ENCODE data around the gene SLC22A6. TPM values are rescaled to one million over a fixed set of nuclear protein-coding genes. Genes with fewer than 3 reads are reported as not detected.

Gene SLC22A6
- not detected in 2 replicates for total RNA-seq

DNA sequence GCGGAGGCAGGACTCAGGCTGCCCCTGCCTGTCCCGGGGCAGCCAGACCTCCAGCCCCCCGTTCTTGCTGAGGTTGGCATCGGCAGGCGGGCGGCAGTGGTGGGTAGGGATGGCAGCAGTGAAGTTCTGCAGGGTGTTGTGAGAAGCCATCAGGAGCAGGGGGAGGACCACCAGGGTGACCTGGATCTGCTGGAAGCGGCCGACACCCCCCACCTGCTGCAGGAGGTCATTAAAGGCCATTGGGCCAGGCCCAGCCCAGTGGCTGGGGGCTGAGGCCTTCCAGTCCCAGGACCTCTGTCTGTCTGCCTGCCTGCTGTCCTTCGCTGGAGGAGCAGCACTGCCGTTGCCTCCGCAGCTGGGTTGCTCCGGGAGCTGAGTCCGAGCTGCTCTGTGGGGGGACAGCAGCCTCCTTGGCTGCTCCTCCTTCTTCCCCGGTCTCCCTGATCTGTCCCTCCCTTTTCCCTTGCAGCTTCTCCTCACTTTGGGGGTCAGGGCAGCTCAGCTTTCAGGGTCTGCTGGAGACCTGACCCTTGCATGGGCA lies at the start of gene SLC22A6:
Gene SLC22A6 (minus strand): TSS at position 517 of the 541 bp plus-strand sequence. CDS start 277 bp downstream, at position 240.

DNA sequence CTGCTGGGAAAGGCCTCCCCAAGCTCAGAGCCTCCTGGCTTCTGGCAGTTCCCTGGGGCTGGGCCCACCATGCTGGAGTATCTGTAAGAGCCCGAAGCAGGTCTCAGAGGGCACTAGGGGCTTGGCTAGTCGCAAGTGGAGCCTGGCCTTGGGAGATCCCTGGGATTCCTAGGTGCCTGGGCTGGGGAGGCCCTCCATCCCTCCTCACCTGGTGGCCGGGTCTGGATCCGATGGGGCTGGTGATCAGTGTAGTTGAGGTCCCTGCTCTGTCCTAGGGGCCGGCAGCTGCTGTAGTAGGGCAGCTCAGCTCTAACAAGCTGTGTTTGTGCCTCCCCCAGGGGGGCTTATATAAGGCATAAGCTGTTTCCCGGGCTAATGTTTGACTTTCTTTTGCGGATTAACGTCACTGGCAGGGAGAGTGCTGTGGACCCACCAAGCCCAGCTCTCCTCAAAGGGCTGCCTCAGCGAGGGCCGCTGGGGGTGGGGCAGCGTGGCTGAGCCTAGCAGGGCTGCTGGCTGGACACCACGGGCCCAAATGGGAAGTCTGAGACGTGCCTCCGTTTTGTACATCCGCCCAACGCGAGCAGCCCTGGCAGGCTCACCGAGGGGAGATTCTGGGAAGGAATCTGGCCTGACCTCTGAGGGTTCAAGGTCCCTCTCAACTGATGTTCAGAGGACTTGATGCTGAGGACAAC lies 30.9 kb upstream of the SLC22A6 start, which contains the start of gene SLC22A8:
Gene SLC22A8 (minus strand): TSS at position 321 of the 695 bp plus-strand sequence. CDS start 883 bp downstream, outside the sequence.

Other genes starting within 250 kb of the SLC22A6 start
- gene ZBTB3, start 230.8 kb downstream of the SLC22A6 start, total RNA-seq = 9.2 and 13.0 TPM in 2 replicates
- gene POLR2G, start 223.4 kb downstream of the SLC22A6 start, total RNA-seq = 55.4 and 87.8 TPM in 2 replicates
- 19.1 and 21.2 TPM in 2 replicates for gene TAF6L, start 213.6 kb downstream of the SLC22A6 start, total RNA-seq
- gene TMEM179B, start 197.6 kb downstream of the SLC22A6 start, total RNA-seq = 24.3 and 35.5 TPM in 2 replicates
- gene TMEM223, start 193.0 kb downstream of the SLC22A6 start, total RNA-seq = 10.5 and 17.1 TPM in 2 replicates
- 14.0 and 37.4 TPM in 2 replicates for gene NXF1, start 179.5 kb downstream of the SLC22A6 start, total RNA-seq
- gene STX5, start 152.9 kb downstream of the SLC22A6 start, total RNA-seq = 29.7 and 47.2 TPM in 2 replicates
- gene TEX54, start 152.1 kb downstream of the SLC22A6 start, total RNA-seq = not detected in 2 replicates
- gene WDR74, start 145.4 kb downstream of the SLC22A6 start, total RNA-seq = 68.5 and 89.2 TPM in 2 replicates
- 692 and 1,787 TPM in 2 replicates for gene SLC3A2, start 104.1 kb downstream of the SLC22A6 start, total RNA-seq
- gene CHRM1, start 63.6 kb downstream of the SLC22A6 start, total RNA-seq = not detected in 2 replicates
- gene SLC22A8, start 30.9 kb upstream of the SLC22A6 start, total RNA-seq = not detected in 2 replicates
- not detected in 2 replicates for gene SLC22A24, start 159.3 kb upstream of the SLC22A6 start, total RNA-seq